Measurements from ENCODE around the gene RPL5. TPM values are rescaled to one million over a fixed set of nuclear protein-coding genes. Genes with fewer than 3 reads are reported as not detected.
"Not testable (repeated sequence)": the region's sequence is repeated elsewhere in the genome, so short reads cannot be mapped to it uniquely, and the experiment has no call there.

Gene RPL5
- total RNA-seq, result 1,217 and 1,908 TPM in 2 replicates

DNA sequence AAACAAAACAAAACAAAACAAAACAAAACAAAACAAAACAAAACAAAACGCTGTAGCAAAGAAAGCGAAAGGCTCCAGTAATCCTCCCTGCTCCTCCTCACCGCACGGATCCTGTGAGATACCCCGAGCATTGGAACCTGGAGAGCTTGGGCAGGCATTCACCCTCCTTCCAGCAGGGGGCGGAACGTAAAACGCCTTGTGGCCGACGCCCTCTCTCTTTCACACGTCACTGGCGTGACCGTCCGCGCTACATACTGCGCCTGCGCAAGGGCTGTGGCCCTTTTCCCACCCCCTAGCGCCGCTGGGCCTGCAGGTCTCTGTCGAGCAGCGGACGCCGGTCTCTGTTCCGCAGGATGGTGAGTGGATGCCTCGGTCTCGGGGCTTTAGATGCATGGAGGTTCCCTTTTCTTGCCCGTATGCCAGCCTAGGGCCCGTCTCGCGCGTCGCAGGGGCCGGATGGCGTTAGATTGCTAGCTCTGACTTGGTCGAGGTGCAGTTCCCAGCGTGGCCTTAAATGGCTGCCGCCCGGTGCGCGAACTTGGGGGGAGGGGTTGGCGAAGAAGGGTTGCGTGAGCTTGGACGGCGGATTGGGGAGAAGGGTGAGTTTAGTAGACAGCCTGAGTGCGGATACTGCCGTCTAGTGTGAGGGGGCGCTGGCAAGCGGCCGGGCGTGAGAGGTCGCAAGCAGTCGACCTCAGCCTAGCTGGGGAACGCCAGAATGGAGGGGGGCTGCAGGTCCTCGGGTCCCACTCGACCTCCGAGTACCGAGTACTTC lies at the start of gene RPL5:
Gene RPL5 (plus strand): TSS at position 279 of the 775 bp plus-strand sequence. CDS start 75 bp downstream, at position 354.
- peak; percentile 89 for DNase-seq (ENCODE audit: low read depth, low spot score)

- DNase-seq (ENCODE audit: low read depth, low spot score), result not testable (repeated sequence)
These were observed 48.3 kb upstream of the RPL5 start for GRCh38 chr1:92783550-92783949.

- no peak for DNase-seq (ENCODE audit: low read depth, low spot score)
These were observed 47.7 kb upstream of the RPL5 start for GRCh38 chr1:92784021-92784638.

- peak; percentile 92 for DNase-seq (ENCODE audit: low read depth, low spot score)
These were observed 47.0 kb upstream of the RPL5 start, which contains the start of gene EVI5 for GRCh38 chr1:92784639-92785500. EVI5 (minus strand) TSS chr1:92785108; CDS start chr1:92736546, 48,562 bp downstream.

DNA sequence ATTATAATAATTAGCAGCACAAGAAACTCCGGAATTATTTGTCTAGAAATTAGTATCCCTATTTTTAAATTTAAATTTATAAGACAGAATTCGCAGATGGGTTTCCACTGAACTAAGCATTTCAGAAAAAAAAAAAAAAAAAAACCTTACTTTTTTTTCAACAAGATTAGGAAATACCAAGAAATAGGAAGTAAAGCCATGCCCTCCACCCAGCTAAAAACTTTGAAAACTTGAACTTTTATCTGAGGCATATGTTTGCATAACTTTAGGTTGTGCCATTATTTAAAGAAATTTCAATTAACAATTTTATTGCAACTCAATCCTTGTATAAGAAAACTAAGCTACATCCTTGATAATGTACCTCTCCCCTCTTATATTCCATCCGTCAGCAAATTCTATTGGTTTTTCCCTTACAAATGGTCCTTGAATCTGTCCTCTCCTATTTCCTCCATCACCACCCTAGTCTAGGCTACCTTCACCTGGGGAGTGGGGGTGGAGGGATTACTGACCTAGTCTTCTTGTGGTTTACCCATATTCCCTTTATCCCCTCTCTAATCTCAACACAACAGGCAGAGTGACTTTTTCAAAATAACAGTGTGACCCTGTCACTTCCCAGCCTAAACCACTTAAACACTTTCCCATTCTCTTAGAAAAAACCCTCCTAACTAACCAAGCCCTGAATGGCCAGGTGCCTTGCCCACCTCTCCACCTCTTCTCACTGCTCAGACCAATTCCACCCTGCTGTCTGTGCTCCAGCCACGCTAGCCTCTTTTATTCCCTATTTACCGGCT lies 45.5 kb upstream of the RPL5 start:
- DNase-seq (ENCODE audit: low read depth, low spot score), result no peak

DNA sequence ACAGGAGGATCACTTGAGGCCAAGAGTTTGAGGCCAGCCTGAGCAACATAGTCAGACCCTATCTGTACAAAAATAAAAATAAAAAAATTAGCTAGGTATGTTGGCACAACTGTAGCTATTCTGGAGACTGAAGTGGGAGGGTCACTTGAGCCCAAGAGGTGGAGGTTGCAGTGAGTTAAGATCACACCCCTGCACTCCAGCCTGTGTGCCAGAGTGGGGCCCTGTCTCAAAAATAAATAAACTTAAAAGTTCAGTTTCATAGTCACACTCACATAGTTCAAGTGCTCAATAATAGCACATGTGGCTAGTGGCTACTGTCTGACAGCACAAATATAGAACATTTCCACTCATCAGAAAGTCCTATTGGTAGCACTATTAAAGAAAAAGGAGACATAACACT lies 41.8 kb upstream of the RPL5 start:
- DNase-seq (ENCODE audit: low read depth, low spot score), result no peak

DNA sequence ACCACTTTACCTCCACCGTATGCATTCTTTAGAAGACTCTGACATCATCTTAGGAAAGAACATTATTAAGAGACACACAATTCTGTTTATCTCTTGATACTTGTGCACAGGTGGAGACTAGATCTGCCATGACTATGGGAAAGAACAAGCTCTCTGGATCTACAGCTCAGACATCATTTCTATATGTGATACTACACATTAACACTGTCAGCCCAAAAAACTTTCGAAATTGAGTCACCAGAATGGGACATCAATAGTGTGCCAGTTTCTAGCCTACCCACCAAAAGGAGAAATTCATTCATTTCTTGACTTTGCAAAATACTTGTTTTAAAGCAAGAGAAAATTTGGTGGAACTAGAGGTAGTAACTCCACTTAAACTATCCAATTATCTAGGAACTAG lies 41.0 kb upstream of the RPL5 start:
- DNase-seq (ENCODE audit: low read depth, low spot score), result no peak

- DNase-seq (ENCODE audit: low read depth, low spot score), result no peak
These were observed 40.3 kb upstream of the RPL5 start for GRCh38 chr1:92791487-92792066.

- DNase-seq (ENCODE audit: low read depth, low spot score), result peak; percentile 41
These were observed 39.5 kb upstream of the RPL5 start for GRCh38 chr1:92792340-92792782.

DNA sequence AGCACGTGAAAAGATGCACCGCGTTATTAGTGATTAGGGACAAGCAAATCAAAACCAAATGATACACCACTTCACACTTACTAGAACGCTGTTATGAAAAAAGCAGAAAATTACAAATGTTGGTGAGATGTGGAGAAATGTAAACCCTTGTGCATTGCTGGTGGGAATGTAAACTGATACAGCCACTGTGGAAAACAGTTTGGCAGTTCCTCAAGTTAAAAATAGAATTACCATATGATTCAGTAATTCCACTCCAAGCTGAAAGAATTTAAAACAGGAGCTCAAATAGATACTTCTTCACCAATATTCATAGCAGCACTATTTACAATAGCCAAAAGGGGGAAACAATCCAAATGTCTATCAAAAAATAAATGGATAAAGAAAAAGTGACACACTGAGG lies 36.7 kb upstream of the RPL5 start:
- no peak for DNase-seq (ENCODE audit: low read depth, low spot score)

DNA sequence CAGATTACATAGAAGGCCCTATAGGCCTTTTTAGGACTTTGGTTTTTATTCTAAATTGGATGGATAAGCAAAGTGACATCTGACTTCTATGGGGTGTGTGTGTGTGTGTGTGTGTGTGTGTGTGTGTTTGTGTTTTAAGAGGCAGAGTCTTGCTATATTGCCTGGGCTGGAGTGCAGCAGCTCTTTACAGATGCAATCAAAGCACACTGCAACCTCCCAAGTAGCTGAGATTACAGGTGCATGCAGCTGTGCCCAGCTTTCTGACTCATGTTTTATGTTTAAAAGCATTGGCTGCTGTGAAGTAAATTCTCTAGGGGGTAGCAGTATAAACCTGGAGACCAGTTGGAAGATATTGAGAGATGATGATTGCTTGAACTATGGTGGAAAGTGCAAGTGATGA lies 34.5 kb upstream of the RPL5 start:
- no peak for DNase-seq (ENCODE audit: low read depth, low spot score)

DNA sequence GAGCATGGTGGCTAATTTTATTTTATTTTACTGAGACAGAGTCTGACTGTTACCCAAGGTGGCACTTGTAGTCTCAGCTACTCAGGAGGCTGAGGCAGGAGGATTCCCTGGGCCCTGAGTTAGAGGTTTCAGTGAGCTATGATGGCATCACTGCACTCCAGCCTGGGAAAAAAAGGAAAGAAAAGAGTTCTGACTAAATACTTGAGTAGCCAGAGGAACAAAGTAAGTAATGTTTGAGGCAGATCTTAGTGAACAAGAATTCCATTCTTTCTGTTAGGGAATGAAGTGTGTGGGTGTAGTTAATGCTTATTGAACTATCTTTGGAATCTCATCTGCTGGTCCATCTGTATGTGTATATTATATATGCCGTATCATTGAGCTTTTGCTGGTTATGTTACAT lies 33.9 kb upstream of the RPL5 start:
- no peak for DNase-seq (ENCODE audit: low read depth, low spot score)

- DNase-seq (ENCODE audit: low read depth, low spot score), result no peak
These were observed 28.5 kb upstream of the RPL5 start for GRCh38 chr1:92803140-92803887.

GRCh38 chr1:92804721-92805201 lies 27.1 kb upstream of the RPL5 start:
- DNase-seq (ENCODE audit: low read depth, low spot score), result peak; percentile 97

- no peak for DNase-seq (ENCODE audit: low read depth, low spot score)
These were observed 26.6 kb upstream of the RPL5 start for GRCh38 chr1:92805216-92805615.

DNA sequence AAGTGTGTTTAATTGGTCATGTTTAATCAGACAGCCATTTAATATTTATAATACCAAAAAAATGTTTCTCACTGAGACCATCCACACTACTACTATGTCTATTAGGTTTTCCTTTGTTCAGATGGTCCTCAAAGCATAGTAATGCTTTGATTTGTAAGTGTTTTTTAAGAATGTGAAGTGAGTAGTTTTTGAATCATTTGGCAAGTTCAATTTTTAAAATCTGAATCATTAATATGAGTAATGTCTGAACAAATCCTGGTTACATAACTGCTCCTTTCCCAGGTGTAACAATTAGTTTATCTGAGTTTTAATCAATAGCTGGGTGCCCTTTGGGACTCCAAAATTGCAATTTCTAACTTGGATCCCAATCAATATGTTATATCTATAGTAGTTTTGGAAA lies 23.5 kb upstream of the RPL5 start:
- no peak for DNase-seq (ENCODE audit: low read depth, low spot score)

DNA sequence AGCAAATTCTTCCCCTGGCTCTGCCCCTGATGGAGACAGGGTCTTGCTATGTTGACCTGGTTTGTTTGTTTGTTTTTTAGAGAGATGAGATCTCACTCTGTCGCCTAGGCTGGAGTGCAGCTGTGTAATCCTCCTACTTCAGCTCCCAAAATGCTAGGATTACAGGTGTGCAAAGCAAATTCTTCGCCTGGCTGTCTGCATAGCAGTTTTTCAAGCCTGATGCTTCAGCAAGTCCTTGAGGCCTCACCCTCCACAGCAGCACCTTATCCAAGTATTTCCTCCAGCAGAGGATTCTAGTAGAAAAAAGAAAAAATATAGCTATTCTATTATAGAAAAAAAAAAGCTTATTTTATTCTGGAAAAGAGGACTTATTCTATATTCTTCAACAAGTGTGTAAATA lies 15.1 kb upstream of the RPL5 start:
- DNase-seq (ENCODE audit: low read depth, low spot score), result no peak

DNA sequence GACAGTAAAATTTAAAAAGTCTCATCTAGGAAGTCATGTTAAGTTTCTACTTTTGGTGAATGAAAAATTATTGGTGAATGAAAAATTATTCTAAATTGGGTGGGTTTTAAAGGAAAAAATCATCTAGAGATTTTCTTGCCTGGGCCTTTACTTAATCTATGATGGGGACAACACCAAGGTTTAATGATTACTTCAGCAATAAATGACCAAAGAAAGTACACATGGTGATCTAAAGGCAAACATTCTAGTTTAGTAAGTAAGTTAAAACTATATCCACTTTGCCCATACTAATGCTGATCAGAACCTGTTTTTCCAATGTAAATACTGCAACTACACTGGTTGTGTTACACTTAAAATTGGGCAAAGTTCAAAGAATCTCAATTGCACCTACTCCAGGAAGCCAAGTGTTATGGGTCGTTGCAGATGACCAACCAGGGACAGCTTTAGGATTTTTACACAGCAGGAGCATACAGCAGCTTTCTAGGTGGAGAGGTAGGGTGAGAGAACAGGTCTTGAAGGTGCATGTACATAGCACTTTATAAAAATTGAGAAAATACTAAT lies 14.6 kb upstream of the RPL5 start:
- DNase-seq (ENCODE audit: low read depth, low spot score), result no peak

DNA sequence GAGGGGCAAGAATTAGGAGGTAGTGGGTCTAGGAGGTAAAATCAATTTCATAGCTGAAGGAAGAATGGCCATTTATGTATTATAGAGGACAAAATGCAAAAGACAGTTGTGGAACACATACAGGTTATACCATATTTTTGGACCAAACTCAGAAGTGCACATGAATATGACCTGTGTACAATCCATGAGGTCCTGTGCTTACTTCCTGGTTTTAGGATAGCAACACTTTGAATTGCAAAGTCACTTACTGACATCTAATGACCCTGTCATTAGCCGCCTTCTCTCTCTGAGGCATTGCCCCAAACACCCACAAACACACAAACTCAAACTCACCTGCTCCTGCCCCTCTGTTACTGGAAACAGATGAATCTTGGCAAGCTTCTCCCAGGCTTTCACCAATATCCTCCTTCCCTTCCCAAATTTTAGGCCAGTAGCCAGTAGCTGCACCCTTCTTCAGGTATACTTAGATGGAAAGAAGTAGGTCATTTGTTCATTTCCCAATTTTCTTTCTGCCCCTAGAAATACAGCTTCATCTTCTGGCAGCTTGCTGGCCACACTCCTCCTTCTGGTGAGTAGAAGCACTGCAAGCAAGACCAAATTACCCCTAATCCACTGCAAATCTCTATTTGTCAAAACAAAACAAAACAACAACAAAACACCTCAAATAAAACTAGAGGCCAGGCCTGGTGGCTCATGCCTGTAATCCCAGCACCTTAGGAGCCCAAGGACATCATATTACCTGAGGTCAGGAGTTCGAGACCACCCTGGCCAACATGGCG lies 13.7 kb upstream of the RPL5 start:
- no peak for DNase-seq (ENCODE audit: low read depth, low spot score)
